Endothelial cell of umbilical vein (primary cell): ENCODE results near the gene PIM3. TPM values are rescaled to one million over a fixed set of nuclear protein-coding genes. Genes with fewer than 3 reads are reported as not detected.
A peak's percentile ranks its signal among the peaks of the same experiment; 100 is the strongest.

ENCODE experiments used
- BruUV-seq: library from RNA; stranded (reverse); fragments of 400-500 nt; replicated peaks from 2 replicates; lab custom pipeline; 2021; lab: Mats Ljungman, UMichigan
- CTCF ChIA-PET: fragments of 300-600, 350-600 bp; sonication (Branson Sonifier 250); formaldehyde crosslinking; loops from one replicate; lab custom pipeline; 2021; ENCODE audit warnings: antibody characterized with exemption, inconsistent platforms; lab: Charles Lee
- POLR2A ChIA-PET: fragments of 300-600, 350-600 bp; sonication (Branson Sonifier 250); formaldehyde crosslinking; loops from one replicate; lab custom pipeline; 2021; ENCODE audit warnings: antibody characterized with exemption, inconsistent platforms; lab: Charles Lee
- DNase-seq: peaks from one replicate; pipeline ENCODE4 v3.0.0-alpha.2; 2011; ENCODE audit warnings: low read depth, low spot score
- FAIRE-seq: peaks from 2 replicates; lab custom pipeline; 2011; peaks lifted over from hg19 to GRCh38; lab: Jason Lieb, UNC
- H2AFZ ChIP-seq: 2 replicates; pipeline ENCODE4 v1.6.0; 2012; ENCODE audit warnings: low read depth, low read length, control low read depth, inconsistent platforms
- H3K27ac ChIP-seq: 2 replicates; pipeline ENCODE4 v1.5.1; 2011; ENCODE audit warnings: low read depth, mild to moderate bottlenecking, control low read depth, low read length, moderate library complexity; ENCODE audit not compliant: insufficient read depth
- H3K27me3 ChIP-seq, 2 experiments: 2 replicates each; pipeline versions ENCODE4 v1.6.0 to v1.6.1; 2011; ENCODE audit warnings: low read length in 2 of 2, mixed read lengths in 1 of 2; ENCODE audit not compliant: control insufficient read depth in 2 of 2, insufficient read depth in 2 of 2
- H3K36me3 ChIP-seq, 2 experiments: 2 replicates in 1 of 2; 3 replicates in 1 of 2; pipeline ENCODE4 v1.5.1; 2011; ENCODE audit warnings: low read length in 2 of 2, mild to moderate bottlenecking in 1 of 2, moderate library complexity in 1 of 2; ENCODE audit not compliant: control insufficient read depth in 2 of 2, insufficient read depth in 2 of 2; ENCODE audit errors: extremely low read depth in 1 of 2
- H3K4me1 ChIP-seq: 3 replicates; pipeline ENCODE4 v1.5.1; 2011; ENCODE audit warnings: mild to moderate bottlenecking, low read length; ENCODE audit not compliant: control insufficient read depth, insufficient read depth; ENCODE audit errors: extremely low read depth
- H3K4me2 ChIP-seq: 2 replicates; pipeline ENCODE4 v1.6.1; 2011; ENCODE audit warnings: low read length, control low read depth, mixed read lengths; ENCODE audit not compliant: insufficient read depth
- H3K4me3 ChIP-seq, 3 experiments: fragments of 200-600 bp in 1 of 3; sonication (generic), shearing (Covaris generic) in 1 of 3; replicated peaks in 1 of 3; 2 replicates each; pipeline ENCODE4 v1.5.1; 2011 to 2016; ENCODE audit warnings: control low read depth in 3 of 3, low read length in 3 of 3, mild to moderate bottlenecking in 2 of 3, inconsistent platforms in 1 of 3, low read depth in 1 of 3, moderate library complexity in 1 of 3; ENCODE audit not compliant: insufficient read depth in 1 of 3
- H3K79me2 ChIP-seq: 2 replicates; pipeline ENCODE4 v1.6.0; 2012; ENCODE audit warnings: low read length, inconsistent platforms; ENCODE audit not compliant: control insufficient read depth, insufficient read depth
- H3K9ac ChIP-seq: replicated peaks from 2 replicates; pipeline ENCODE3; 2011; ENCODE audit warnings: low read length, control low read depth; ENCODE audit not compliant: insufficient read depth; ENCODE audit errors: extremely low read depth
- H3K9me1 ChIP-seq: replicated peaks from 3 replicates; pipeline ENCODE4 v1.6.0; 2011; ENCODE audit warnings: mild to moderate bottlenecking, low read length; ENCODE audit not compliant: control insufficient read depth, insufficient read depth; ENCODE audit errors: extremely low read depth
- H3K9me3 ChIP-seq: replicated peaks from 2 replicates; pipeline ENCODE4 v1.5.1; 2012; ENCODE audit warnings: low read length, inconsistent platforms; ENCODE audit not compliant: control insufficient read depth, insufficient read depth
- H4K20me1 ChIP-seq: replicated peaks from 2 replicates; pipeline ENCODE3; 2011; ENCODE audit warnings: mild to moderate bottlenecking, low read length; ENCODE audit not compliant: control insufficient read depth, insufficient read depth; ENCODE audit errors: extremely low read depth
- CTCF ChIP-seq, 2 donors: IDR thresholded peaks; 1 replicate in 1 of 2; 2 replicates in 1 of 2; pipeline ENCODE4 v1.5.1; 2011; ENCODE audit warnings: low read length in 2 of 2, mild to moderate bottlenecking in 2 of 2, moderate library complexity in 2 of 2, control low read depth in 1 of 2, inconsistent platforms in 1 of 2, low read depth in 1 of 2; ENCODE audit not compliant: insufficient read depth in 1 of 2; ENCODE audit errors: extremely low read depth in 1 of 2
- EZH2 ChIP-seq: IDR thresholded peaks from 2 replicates; pipeline ENCODE4 v1.6.1; 2012; ENCODE audit warnings: borderline replicate concordance, low read depth, mild to moderate bottlenecking, moderate library complexity, low read length, inconsistent platforms; ENCODE audit not compliant: severe bottlenecking
- FOS ChIP-seq: IDR thresholded peaks from 2 replicates; pipeline ENCODE4 v1.6.1; 2011; ENCODE audit warnings: mild to moderate bottlenecking, low read length, moderate library complexity, borderline replicate concordance; ENCODE audit not compliant: insufficient read depth
- GATA2 ChIP-seq: IDR thresholded peaks from 2 replicates; pipeline ENCODE4 v1.7.0; 2011; ENCODE audit warnings: low read depth, mild to moderate bottlenecking, moderate library complexity, mixed read lengths, low read length; ENCODE audit not compliant: insufficient read length, insufficient read depth
- JUN ChIP-seq: IDR thresholded peaks from 2 replicates; pipeline ENCODE4 v1.6.1; 2011; ENCODE audit warnings: borderline replicate concordance, low read depth; ENCODE audit not compliant: insufficient read length, insufficient read depth
- MAX ChIP-seq: IDR thresholded peaks from 2 replicates; pipeline ENCODE4 v1.6.1; 2011; ENCODE audit not compliant: insufficient read depth, insufficient read length
- MYC ChIP-seq: IDR thresholded peaks from one replicate; pipeline ENCODE4 v1.6.1; 2011; ENCODE audit warnings: mild to moderate bottlenecking, low read depth, low read length
- POLR2A ChIP-seq: IDR thresholded peaks from 2 replicates; pipeline ENCODE4 v1.6.1; 2012; ENCODE audit warnings: low read depth, mild to moderate bottlenecking, control low read depth, low read length
- POLR2AphosphoS5 ChIP-seq: IDR thresholded peaks from 2 replicates; pipeline ENCODE4 v1.6.1; 2012; ENCODE audit warnings: low read depth, mild to moderate bottlenecking, control low read depth, low read length, moderate library complexity; ENCODE audit not compliant: insufficient read depth
- dilution Hi-C: fragments of 300-500 bp; cut with MboI; formaldehyde crosslinking; loops from one replicate; pipeline ENCODE4 v1.15.0; 2019; ENCODE audit warnings: low sequenced_read_pairs; ENCODE audit not compliant: extremely low pct_ligation_motif_present
- intact Hi-C: fragments of 100-400 bp; cut with micrococcal nuclease; formaldehyde crosslinking; loops from one replicate; pipeline ENCODE4 v1.10.0; 2022
- polyA plus RNA-seq, 4 experiments: library from polyadenylated mRNA; depleted of rRNA in 3 of 4; stranded (reverse) in 3 of 4; unstranded in 1 of 4; fragments of >200 nt; gene quantifications; 2 replicates each; pipeline versions ENCODE4 v1.2.1 to v1.2.3, GENCODE V29; 2011 to 2012; ENCODE audit warnings: missing spikeins in 1 of 4
- total RNA-seq: library from RNA; stranded (reverse); gene quantifications from 2 replicates; pipeline ENCODE4 v1.2.3, GENCODE V29; 2021

PIM3 gene
- total and polyA plus RNA-seq, 2 donors (not counting 3 experiments of a cell fraction or from before 2014, with no cell fraction given) = 131 to 185 TPM

GRCh38 chr22:49999946-50000586, 39.5 kb downstream of the PIM3 start:
- no TSS peak for BruUV-seq
- H3K27ac ChIP-seq = no peak overlapping the region
- peak overlapping the region in 1 of 3 experiments; percentile 18 for H3K4me3 ChIP-seq
- peaks cover 0 to 2% of the 10 kb centered on the region in 2 experiments for H3K27me3 ChIP-seq
- H3K9me1 ChIP-seq = no peaks in the 10 kb centered on the region
- no peaks in the 10 kb centered on the region for H3K79me2 ChIP-seq
- H4K20me1 ChIP-seq = no peaks in the 10 kb centered on the region
- H3K4me1 ChIP-seq = no peaks in the 10 kb centered on the region
- CTCF ChIA-PET = interaction anchor here (1.0 to 1.5 kb wide), 3 partner anchors 24 to 209 kb away, joined by 3 read pairs; no protein-coding TSS in a partner anchor
- intact Hi-C loops (no loop called here), dilution Hi-C loops (no loop called here)
- POLR2A ChIA-PET = no interaction called here
- H3K4me2 ChIP-seq = no peak overlapping the region
- no peak overlapping the region for H3K9ac ChIP-seq
- no peaks in the 10 kb centered on the region for H3K36me3 ChIP-seq
- no peak for TF ChIP-seq CTCF (IDR thresholded peaks at IDR 0.05; ENCODE audit: extremely low read depth in 1 of 2, insufficient read depth in 1 of 2, low read depth in 1 of 2, low read length in 2 of 2)
- H2AFZ ChIP-seq = peak overlapping the region; percentile 43
- H3K9me3 ChIP-seq = no peaks in the 10 kb centered on the region
- no peak for DNase-seq
- FAIRE-seq = no peak

GRCh38 chr22:50000587-50001387, 40.2 kb downstream of the PIM3 start:
- no peak overlapping the region for H3K4me3 ChIP-seq
- no peaks in the 10 kb centered on the region for H3K36me3 ChIP-seq
- TF ChIP-seq POLR2AphosphoS5 (no peak), GATA2 (no peak), CTCF (IDR thresholded peaks at IDR 0.05; ENCODE audit: extremely low read depth in 1 of 2, insufficient read depth in 1 of 2, low read depth in 1 of 2, low read length in 2 of 2) (no peak), MYC (no peak), MAX (no peak), FOS (no peak), JUN (no peak), POLR2A (no peak), EZH2 (no peak)
- DNase-seq = no peak
- intact Hi-C loops = no loop called here
- H3K9ac ChIP-seq = no peak overlapping the region
- BruUV-seq = no TSS peak
- no peak overlapping the region for H3K27ac ChIP-seq
- POLR2A ChIA-PET = no interaction called here
- no peaks in the 10 kb centered on the region for H3K9me1 ChIP-seq
- no peaks in the 10 kb centered on the region for H4K20me1 ChIP-seq
- CTCF ChIA-PET = interaction anchor here (0.6 to 1.5 kb wide), 3 partner anchors 13 to 208 kb away, joined by 3 read pairs; no protein-coding TSS in a partner anchor
- no peak for FAIRE-seq
- dilution Hi-C loops = no loop called here
- no peak overlapping the region for H2AFZ ChIP-seq
- no peak overlapping the region for H3K4me2 ChIP-seq
- peaks cover 0 to 2% of the 10 kb centered on the region in 2 experiments for H3K27me3 ChIP-seq
- no peaks in the 10 kb centered on the region for H3K79me2 ChIP-seq
- no peaks in the 10 kb centered on the region for H3K4me1 ChIP-seq
- H3K9me3 ChIP-seq = no peaks in the 10 kb centered on the region
